Upper lobe of left lung (tissue), 6 donors: Measurements from ENCODE around the gene RCSD1. TPM values are rescaled to one million over a fixed set of nuclear protein-coding genes. Genes with fewer than 3 reads are reported as not detected.

ENCODE experiments used
- ATAC-seq, 2 donors: fragments of 200-7000 bp; cut with Tn5 transposase; one replicate each; pipeline ENCODE4 v1.9.1; 2022; ENCODE audit warnings: mild to moderate bottlenecking in 2 of 2, moderate library complexity in 2 of 2; ENCODE audit not compliant: low FRiP score in 2 of 2
- DNase-seq, 2 donors: peaks; one replicate each; pipeline ENCODE4 v3.0.0-alpha.2; 2019 to 2020
- H3K27ac ChIP-seq, 4 donors: fragments of 200-600 bp; sonication (generic); one replicate each; pipeline ENCODE4 v1.5.1; 2016 to 2019
- H3K27me3 ChIP-seq, 4 donors: fragments of 200-600 bp; sonication (generic); one replicate each; pipeline ENCODE4 v1.5.1; 2017 to 2019
- H3K36me3 ChIP-seq, 4 donors: fragments of 200-600 bp; sonication (generic); one replicate each; pipeline ENCODE4 v1.5.1; 2016 to 2019
- H3K4me1 ChIP-seq, 4 donors: fragments of 200-600 bp; sonication (generic); one replicate each; pipeline ENCODE4 v1.5.1; 2018 to 2019
- H3K4me3 ChIP-seq, 4 donors: fragments of 200-600 bp; sonication (generic); one replicate each; pipeline ENCODE4 v1.5.1; 2017 to 2019; ENCODE audit warnings: mild to moderate bottlenecking in 2 of 4, moderate library complexity in 1 of 4
- H3K9me3 ChIP-seq, 4 donors: fragments of 200-600 bp; sonication (generic); one replicate each; pipeline ENCODE4 v1.5.1; 2018 to 2019
- CTCF ChIP-seq, 6 experiments: fragments of 450-650 bp in 4 of 6; fragments of 200-600 bp in 2 of 6; sonication (generic) in 2 of 6; IDR thresholded peaks; one replicate each; pipeline ENCODE4 v1.5.1; 2016 to 2019; ENCODE audit warnings: antibody characterized with exemption in 6 of 6
- EP300 ChIP-seq, 4 donors: sonication (generic); formaldehyde crosslinking; IDR thresholded peaks; one replicate each; pipeline ENCODE4 v1.5.1; 2017; ENCODE audit warnings: antibody characterized with exemption in 4 of 4, control low read depth in 2 of 4
- POLR2A ChIP-seq, 4 donors: fragments of 450-650 bp; IDR thresholded peaks; one replicate each; pipeline ENCODE4 v1.5.1; 2016 to 2017; ENCODE audit warnings: antibody characterized with exemption in 4 of 4, mild to moderate bottlenecking in 2 of 4
- POLR2AphosphoS5 ChIP-seq, 2 donors: sonication (generic); formaldehyde crosslinking; IDR thresholded peaks; one replicate each; pipeline ENCODE4 v1.5.1; 2017; ENCODE audit warnings: antibody characterized with exemption in 2 of 2
- WGBS, 2 donors: methylation state at CpG; one replicate each; pipeline ENCODE4 v1.1.5; 2017 to 2018; 5-methylcytosine and 5-hydroxymethylcytosine counted together
- total RNA-seq, 6 donors: library from RNA; depleted of rRNA in 4 of 6; stranded (reverse); fragments of >200 nt in 4 of 6; gene quantifications; one replicate each; pipeline versions ENCODE4 v1.1.0 to v1.2.1, GENCODE V29; 2016 to 2021
- donor health status: DM: no; HTN: no; CAD: no; lungs with moderate emphysema.
- donor health status: DM: no; HTN: yes; CAD: no; lungs with severe emphysema.

The RCSD1 gene
- total RNA-seq, 6 donors from 2014 or later: 10.7 to 27.2 (median 18.1) TPM

- no peaks in the 10 kb centered on the region for H3K27me3 ChIP-seq
- DNase-seq (no peak), ATAC-seq (no peak)
- no peak overlapping the region for H3K4me3 ChIP-seq
- H3K36me3 ChIP-seq: peaks cover 0 to 6% (median 3%) of the 10 kb centered on the region in 4 donors
- 56 to 75% methylated on average over 5 of the region's 5 CpGs for WGBS, 2 donors
- H3K9me3 ChIP-seq: no peaks in the 10 kb centered on the region
- H3K27ac ChIP-seq: no peak overlapping the region
- peaks cover 10 to 27% (median 18%) of the 10 kb centered on the region in 4 donors for H3K4me1 ChIP-seq
- TF ChIP-seq EP300 (IDR thresholded peaks at IDR 0.05) (no peak), CTCF (IDR thresholded peaks at IDR 0.05) (no peak), POLR2AphosphoS5 (IDR thresholded peaks at IDR 0.05) (no peak), POLR2A (IDR thresholded peaks at IDR 0.05) (no peak)
Measured at GRCh38 chr1:167685844-167686243, 55.8 kb downstream of the RCSD1 start.

GRCh38 chr1:167687919-167688519, 58.0 kb downstream of the RCSD1 start:
- ATAC-seq (peak in 1 of 2 donors; percentile 88), DNase-seq (peak in 1 of 2 donors; percentile 67)
- no peak overlapping the region for H3K4me3 ChIP-seq
- peaks cover 10 to 19% (median 14%) of the 10 kb centered on the region in 4 donors for H3K4me1 ChIP-seq
- peaks cover 0 to 11% (median 5%) of the 10 kb centered on the region in 4 donors for H3K36me3 ChIP-seq
- WGBS, 2 donors: 22% methylated on average over 7 of the region's 7 CpGs
- H3K9me3 ChIP-seq: no peaks in the 10 kb centered on the region
- peak; percentile 70 to 90 (median 87) for TF ChIP-seq CTCF (IDR thresholded peaks at IDR 0.05)
- no peak for TF ChIP-seq EP300 (IDR thresholded peaks at IDR 0.05)
- H3K27ac ChIP-seq: peak overlapping the region in 1 of 4 donors; percentile 21
- no peaks in the 10 kb centered on the region for H3K27me3 ChIP-seq

GRCh38 chr1:167689567-167689920, 59.5 kb downstream of the RCSD1 start:
- peaks cover 0 to 21% (median 8%) of the 10 kb centered on the region in 4 donors for H3K36me3 ChIP-seq
- no peaks in the 10 kb centered on the region for H3K9me3 ChIP-seq
- TF ChIP-seq POLR2A (IDR thresholded peaks at IDR 0.05): no peak
- no peaks in the 10 kb centered on the region for H3K27me3 ChIP-seq
- no peak overlapping the region for H3K4me3 ChIP-seq
- ATAC-seq: no peak
- no peak for DNase-seq
- peaks cover 4 to 5% (median 5%) of the 10 kb centered on the region in 4 donors for H3K4me1 ChIP-seq
- 73 to 86% methylated on average over 5 of the region's 5 CpGs for WGBS, 2 donors
- H3K27ac ChIP-seq: no peak overlapping the region

- H3K36me3 ChIP-seq: peaks cover 0 to 24% (median 10%) of the 10 kb centered on the region in 4 donors
- DNase-seq (no peak), ATAC-seq (no peak)
- H3K4me3 ChIP-seq: no peak overlapping the region
- peaks cover 4 to 5% (median 5%) of the 10 kb centered on the region in 4 donors for H3K4me1 ChIP-seq
- no peaks in the 10 kb centered on the region for H3K27me3 ChIP-seq
- TF ChIP-seq POLR2AphosphoS5 (IDR thresholded peaks at IDR 0.05) (no peak), EP300 (IDR thresholded peaks at IDR 0.05) (no peak), POLR2A (IDR thresholded peaks at IDR 0.05) (no peak), CTCF (IDR thresholded peaks at IDR 0.05) (no peak)
- no peak overlapping the region for H3K27ac ChIP-seq
- 91 to 96% methylated on average over 4 of the region's 4 CpGs for WGBS, 2 donors
- no peaks in the 10 kb centered on the region for H3K9me3 ChIP-seq
Measured at GRCh38 chr1:167690053-167690452, 60.0 kb downstream of the RCSD1 start.

GRCh38 chr1:167693425-167694045, 63.5 kb downstream of the RCSD1 start:
- DNase-seq (no peak), ATAC-seq (no peak)
- H3K36me3 ChIP-seq: peaks cover 0 to 35% (median 21%) of the 10 kb centered on the region in 4 donors
- TF ChIP-seq POLR2AphosphoS5 (IDR thresholded peaks at IDR 0.05) (no peak), EP300 (IDR thresholded peaks at IDR 0.05) (no peak), CTCF (IDR thresholded peaks at IDR 0.05) (no peak), POLR2A (IDR thresholded peaks at IDR 0.05) (no peak)
- WGBS, 2 donors: 88 to 90% methylated on average over 4 to 7 of the region's 7 CpGs
- H3K27ac ChIP-seq: no peak overlapping the region
- no peak overlapping the region for H3K4me3 ChIP-seq
- peaks cover 5 to 11% (median 7%) of the 10 kb centered on the region in 4 donors for H3K4me1 ChIP-seq
- H3K27me3 ChIP-seq: no peaks in the 10 kb centered on the region
- H3K9me3 ChIP-seq: no peaks in the 10 kb centered on the region
